Measurements from ENCODE around the gene OR10R2. TPM values are rescaled to one million over a fixed set of nuclear protein-coding genes. Genes with fewer than 3 reads are reported as not detected.
A peak's percentile ranks its signal among the peaks of the same experiment; 100 is the strongest.

Gene OR10R2
- total RNA-seq, 1 experiment from 2014 or later = not detected

DNA sequence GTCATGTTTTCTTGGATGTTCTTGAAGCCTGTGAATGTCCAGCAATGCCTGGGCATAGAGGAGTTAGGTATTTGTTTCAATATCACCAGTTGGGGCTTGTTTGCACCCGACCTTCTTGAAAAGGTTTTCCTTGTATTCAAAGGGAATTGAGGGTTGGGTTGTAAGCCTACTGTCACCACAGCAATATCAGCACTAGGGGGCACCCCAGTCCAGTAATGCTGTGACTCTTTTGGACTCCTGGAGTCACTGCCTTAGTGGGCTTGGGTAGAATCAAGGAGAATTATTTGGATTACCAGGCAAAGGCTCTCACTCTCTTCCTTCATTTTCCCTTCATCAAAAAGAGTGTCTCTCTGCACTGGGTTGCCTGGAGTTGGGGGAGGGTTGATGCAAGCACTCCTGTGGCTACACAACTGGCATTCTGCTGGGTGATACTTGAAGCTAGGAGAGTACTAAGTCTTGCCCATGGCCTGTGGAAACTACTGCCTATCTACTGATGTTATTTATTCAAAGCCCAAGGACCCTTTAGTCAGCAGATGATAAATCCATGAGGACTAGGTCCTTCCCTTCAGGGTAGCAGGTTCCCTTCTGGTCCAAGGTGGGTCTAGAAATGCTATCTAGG is 34.5 kb downstream of the OR10R2 start:
- Histone ChIP-seq H3K9ac (ENCODE audit: low read length) (no peak overlapping the region), H3K9me2 (ENCODE audit: insufficient read depth) (no peaks in the 10 kb centered on the region), H3K4me1 (ENCODE audit: control insufficient read depth in 1 of 2, insufficient read depth in 2 of 2, low read length in 2 of 2) (no peaks in the 10 kb centered on the region), H3K4me3 (replicated peaks in 1 of 2; ENCODE audit: low read depth in 1 of 2, low read length in 2 of 2) (no peak overlapping the region), H4K20me1 (ENCODE audit: insufficient read depth) (no peaks in the 10 kb centered on the region), H3K36me3 (ENCODE audit: control insufficient read depth in 1 of 2, insufficient read depth in 2 of 2, low read length in 2 of 2) (no peaks in the 10 kb centered on the region), H3K4me2 (ENCODE audit: low read length) (no peak overlapping the region), H3K79me2 (ENCODE audit: insufficient read depth, low read length) (no peaks in the 10 kb centered on the region), H2AFZ (ENCODE audit: low read depth, low read length, poor library complexity, severe bottlenecking) (no peak overlapping the region), H3K27ac (ENCODE audit: low read depth, low read length) (no peak overlapping the region), H3K9me3 (ENCODE audit: control insufficient read depth in 1 of 2, insufficient read depth in 1 of 2, low read depth in 1 of 2, low read length in 2 of 2) (no peaks in the 10 kb centered on the region), H3K27me3 (ENCODE audit: insufficient read depth, low read length) (no peaks in the 10 kb centered on the region)
- RAD21 ChIA-PET (ENCODE audit: low non-redundant PET in 1 of 2, low total read pairs in 2 of 2, uncharacterized antibody in 2 of 2, unreplicated experiment in 2 of 2) = no interaction called here
- BruUV-seq (replicated peaks) = no TSS peak
- ATAC-seq (peak; percentile 49; the same call in 1 of the 2 replicates), DNase-seq (ENCODE audit: low read depth, low spot score) (no peak)
- CTCF ChIA-PET = interaction anchor here (1.0 to 1.3 kb wide), 2 partner anchors 492 to 565 kb away, joined by 3 to 7 read pairs; no protein-coding TSS in a partner anchor
- intact Hi-C loops (cut with micrococcal nuclease) = loop anchor here (10.0 kb wide), 1 partner anchor 568 kb away; the partner anchor contains the start of gene AIM2
- POLR2A ChIA-PET = no interaction called here
- TF ChIP-seq ZFX (IDR thresholded peaks at IDR 0.05) = no peak
- TF ChIP-seq EGR1 (IDR thresholded peaks at IDR 0.05; ENCODE audit: low read depth) = no peak
- no peak for TF ChIP-seq EZH2phosphoT487 (IDR thresholded peaks at IDR 0.05; ENCODE audit: borderline replicate concordance)
- TF ChIP-seq JUND (IDR thresholded peaks at IDR 0.05) = no peak
- peak; percentile 46 for TF ChIP-seq RAD21 (IDR thresholded peaks at IDR 0.05; ENCODE audit: low read depth)
- TF ChIP-seq, protein P1, sequence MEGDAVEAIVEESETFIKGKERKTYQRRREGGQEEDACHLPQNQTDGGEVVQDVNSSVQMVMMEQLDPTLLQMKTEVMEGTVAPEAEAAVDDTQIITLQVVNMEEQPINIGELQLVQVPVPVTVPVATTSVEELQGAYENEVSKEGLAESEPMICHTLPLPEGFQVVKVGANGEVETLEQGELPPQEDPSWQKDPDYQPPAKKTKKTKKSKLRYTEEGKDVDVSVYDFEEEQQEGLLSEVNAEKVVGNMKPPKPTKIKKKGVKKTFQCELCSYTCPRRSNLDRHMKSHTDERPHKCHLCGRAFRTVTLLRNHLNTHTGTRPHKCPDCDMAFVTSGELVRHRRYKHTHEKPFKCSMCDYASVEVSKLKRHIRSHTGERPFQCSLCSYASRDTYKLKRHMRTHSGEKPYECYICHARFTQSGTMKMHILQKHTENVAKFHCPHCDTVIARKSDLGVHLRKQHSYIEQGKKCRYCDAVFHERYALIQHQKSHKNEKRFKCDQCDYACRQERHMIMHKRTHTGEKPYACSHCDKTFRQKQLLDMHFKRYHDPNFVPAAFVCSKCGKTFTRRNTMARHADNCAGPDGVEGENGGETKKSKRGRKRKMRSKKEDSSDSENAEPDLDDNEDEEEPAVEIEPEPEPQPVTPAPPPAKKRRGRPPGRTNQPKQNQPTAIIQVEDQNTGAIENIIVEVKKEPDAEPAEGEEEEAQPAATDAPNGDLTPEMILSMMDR (IDR thresholded peaks at IDR 0.05 in 2 of 3, conservative IDR thresholded peaks at IDR 0.05 in 1 of 3; ENCODE audit: borderline replicate concordance in 1 of 3, insufficient read depth in 1 of 3, low read depth in 2 of 3, low read length in 2 of 3) = peak in 2 of 3 experiments; percentile 48 to 59; a peak in 4 of 6 replicates

DNA sequence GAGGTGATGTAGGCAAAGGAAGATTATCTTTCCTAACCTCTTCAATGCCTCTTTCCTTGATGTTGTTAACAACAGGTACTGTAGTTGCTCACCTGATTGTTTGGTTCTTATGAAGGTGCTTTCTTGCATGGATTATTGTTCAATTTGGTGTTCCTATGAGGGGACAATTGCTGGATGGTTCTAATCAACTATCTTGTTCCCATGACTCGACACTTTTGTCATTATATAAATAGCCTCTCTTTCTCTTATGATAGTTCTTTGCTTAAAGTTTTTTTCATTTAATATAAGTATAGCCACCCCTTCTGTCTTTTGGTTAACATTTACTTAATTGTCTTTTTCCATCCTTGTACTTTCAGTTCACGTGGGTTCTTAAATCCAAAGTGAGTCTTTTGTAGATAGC is 35.5 kb downstream of the OR10R2 start:
- H3K79me2 ChIP-seq (ENCODE audit: insufficient read depth, low read length) = no peaks in the 10 kb centered on the region
- H3K4me2 ChIP-seq (ENCODE audit: low read length) = no peak overlapping the region
- H3K36me3 ChIP-seq (ENCODE audit: control insufficient read depth in 1 of 2, insufficient read depth in 2 of 2, low read length in 2 of 2) = no peaks in the 10 kb centered on the region
- no peak overlapping the region for H3K4me3 ChIP-seq (replicated peaks in 1 of 2; ENCODE audit: low read depth in 1 of 2, low read length in 2 of 2)
- H4K20me1 ChIP-seq (ENCODE audit: insufficient read depth) = no peaks in the 10 kb centered on the region
- H3K9ac ChIP-seq (ENCODE audit: low read length) = no peak overlapping the region
- DNase-seq (ENCODE audit: low read depth, low spot score) = no peak
- ChIA-PET RAD21 (ENCODE audit: low non-redundant PET in 1 of 2, low total read pairs in 2 of 2, uncharacterized antibody in 2 of 2, unreplicated experiment in 2 of 2) (no interaction called here), POLR2A (no interaction called here), CTCF (interaction anchor here (1.3 kb wide), 1 partner anchor 491 kb away, joined by 7 read pairs; no protein-coding TSS in a partner anchor)
- no peak overlapping the region for H2AFZ ChIP-seq (ENCODE audit: low read depth, low read length, poor library complexity, severe bottlenecking)
- H3K4me1 ChIP-seq (ENCODE audit: control insufficient read depth in 1 of 2, insufficient read depth in 2 of 2, low read length in 2 of 2) = no peaks in the 10 kb centered on the region
- no peaks in the 10 kb centered on the region for H3K9me2 ChIP-seq (ENCODE audit: insufficient read depth)
- no peak for ATAC-seq
- BruUV-seq (replicated peaks) = no TSS peak
- no peaks in the 10 kb centered on the region for H3K27me3 ChIP-seq (ENCODE audit: insufficient read depth, low read length)
- no peaks in the 10 kb centered on the region for H3K9me3 ChIP-seq (ENCODE audit: control insufficient read depth in 1 of 2, insufficient read depth in 1 of 2, low read depth in 1 of 2, low read length in 2 of 2)
- intact Hi-C loops (cut with micrococcal nuclease) = loop anchor here (10.0 kb wide), 1 partner anchor 567 kb away; the partner anchor contains the start of gene AIM2
- H3K27ac ChIP-seq (ENCODE audit: low read depth, low read length) = no peak overlapping the region
- no peak for TF ChIP-seq SRF (IDR thresholded peaks at IDR 0.05; ENCODE audit: low read depth)
- TF ChIP-seq, protein P2, sequence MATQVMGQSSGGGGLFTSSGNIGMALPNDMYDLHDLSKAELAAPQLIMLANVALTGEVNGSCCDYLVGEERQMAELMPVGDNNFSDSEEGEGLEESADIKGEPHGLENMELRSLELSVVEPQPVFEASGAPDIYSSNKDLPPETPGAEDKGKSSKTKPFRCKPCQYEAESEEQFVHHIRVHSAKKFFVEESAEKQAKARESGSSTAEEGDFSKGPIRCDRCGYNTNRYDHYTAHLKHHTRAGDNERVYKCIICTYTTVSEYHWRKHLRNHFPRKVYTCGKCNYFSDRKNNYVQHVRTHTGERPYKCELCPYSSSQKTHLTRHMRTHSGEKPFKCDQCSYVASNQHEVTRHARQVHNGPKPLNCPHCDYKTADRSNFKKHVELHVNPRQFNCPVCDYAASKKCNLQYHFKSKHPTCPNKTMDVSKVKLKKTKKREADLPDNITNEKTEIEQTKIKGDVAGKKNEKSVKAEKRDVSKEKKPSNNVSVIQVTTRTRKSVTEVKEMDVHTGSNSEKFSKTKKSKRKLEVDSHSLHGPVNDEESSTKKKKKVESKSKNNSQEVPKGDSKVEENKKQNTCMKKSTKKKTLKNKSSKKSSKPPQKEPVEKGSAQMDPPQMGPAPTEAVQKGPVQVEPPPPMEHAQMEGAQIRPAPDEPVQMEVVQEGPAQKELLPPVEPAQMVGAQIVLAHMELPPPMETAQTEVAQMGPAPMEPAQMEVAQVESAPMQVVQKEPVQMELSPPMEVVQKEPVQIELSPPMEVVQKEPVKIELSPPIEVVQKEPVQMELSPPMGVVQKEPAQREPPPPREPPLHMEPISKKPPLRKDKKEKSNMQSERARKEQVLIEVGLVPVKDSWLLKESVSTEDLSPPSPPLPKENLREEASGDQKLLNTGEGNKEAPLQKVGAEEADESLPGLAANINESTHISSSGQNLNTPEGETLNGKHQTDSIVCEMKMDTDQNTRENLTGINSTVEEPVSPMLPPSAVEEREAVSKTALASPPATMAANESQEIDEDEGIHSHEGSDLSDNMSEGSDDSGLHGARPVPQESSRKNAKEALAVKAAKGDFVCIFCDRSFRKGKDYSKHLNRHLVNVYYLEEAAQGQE (IDR thresholded peaks at IDR 0.05; ENCODE audit: low read depth) = no peak
- TF ChIP-seq CEBPB (IDR thresholded peaks at IDR 0.05; ENCODE audit: low read depth) = no peak
- TF ChIP-seq RAD21 (IDR thresholded peaks at IDR 0.05; ENCODE audit: low read depth) = no peak
- TF ChIP-seq, protein P1 (IDR thresholded peaks at IDR 0.05 in 2 of 3, conservative IDR thresholded peaks at IDR 0.05 in 1 of 3; ENCODE audit: borderline replicate concordance in 1 of 3, insufficient read depth in 1 of 3, low read depth in 2 of 3, low read length in 2 of 3) = no peak
- no peak for TF ChIP-seq SIN3A (IDR thresholded peaks at IDR 0.05; ENCODE audit: low read depth)
- TF ChIP-seq, protein P3, sequence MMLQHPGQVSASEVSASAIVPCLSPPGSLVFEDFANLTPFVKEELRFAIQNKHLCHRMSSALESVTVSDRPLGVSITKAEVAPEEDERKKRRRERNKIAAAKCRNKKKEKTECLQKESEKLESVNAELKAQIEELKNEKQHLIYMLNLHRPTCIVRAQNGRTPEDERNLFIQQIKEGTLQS (IDR thresholded peaks at IDR 0.05) = no peak
- TF ChIP-seq POLR2A (IDR thresholded peaks at IDR 0.05; ENCODE audit: borderline replicate concordance, extremely low read depth, insufficient read depth, insufficient read length) = no peak

Measured in HCT116 (cell line).